UCSD-AML1 (cell line): ENCODE data around the gene VPS18.

ENCODE experiments used
- DNase-seq: peaks from one replicate; lab custom pipeline; 2025; ENCODE audit not compliant: unreplicated experiment; lab: John Stamatoyannopoulos, UW

Gene VPS18

DNA sequence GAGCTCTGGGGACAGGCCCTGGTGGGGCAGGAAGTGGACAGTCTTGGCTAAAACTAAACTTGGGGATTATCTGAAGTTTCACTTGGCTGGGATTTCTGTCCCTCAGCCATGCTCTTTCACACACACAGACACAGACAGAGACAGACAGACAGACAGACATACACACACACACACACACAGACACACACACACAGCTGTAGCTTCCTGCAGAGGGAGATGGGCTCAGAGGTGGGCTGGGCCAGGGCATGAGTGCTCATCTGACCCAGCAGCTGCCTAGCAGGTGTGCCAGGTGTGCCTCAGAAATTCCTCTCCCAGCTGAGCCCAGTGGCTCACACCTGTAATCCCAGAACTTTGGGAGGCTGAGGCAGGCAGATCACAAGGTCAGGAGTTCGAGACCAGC lies 23.5 kb upstream of the VPS18 start:
- no peak for DNase-seq

DNA sequence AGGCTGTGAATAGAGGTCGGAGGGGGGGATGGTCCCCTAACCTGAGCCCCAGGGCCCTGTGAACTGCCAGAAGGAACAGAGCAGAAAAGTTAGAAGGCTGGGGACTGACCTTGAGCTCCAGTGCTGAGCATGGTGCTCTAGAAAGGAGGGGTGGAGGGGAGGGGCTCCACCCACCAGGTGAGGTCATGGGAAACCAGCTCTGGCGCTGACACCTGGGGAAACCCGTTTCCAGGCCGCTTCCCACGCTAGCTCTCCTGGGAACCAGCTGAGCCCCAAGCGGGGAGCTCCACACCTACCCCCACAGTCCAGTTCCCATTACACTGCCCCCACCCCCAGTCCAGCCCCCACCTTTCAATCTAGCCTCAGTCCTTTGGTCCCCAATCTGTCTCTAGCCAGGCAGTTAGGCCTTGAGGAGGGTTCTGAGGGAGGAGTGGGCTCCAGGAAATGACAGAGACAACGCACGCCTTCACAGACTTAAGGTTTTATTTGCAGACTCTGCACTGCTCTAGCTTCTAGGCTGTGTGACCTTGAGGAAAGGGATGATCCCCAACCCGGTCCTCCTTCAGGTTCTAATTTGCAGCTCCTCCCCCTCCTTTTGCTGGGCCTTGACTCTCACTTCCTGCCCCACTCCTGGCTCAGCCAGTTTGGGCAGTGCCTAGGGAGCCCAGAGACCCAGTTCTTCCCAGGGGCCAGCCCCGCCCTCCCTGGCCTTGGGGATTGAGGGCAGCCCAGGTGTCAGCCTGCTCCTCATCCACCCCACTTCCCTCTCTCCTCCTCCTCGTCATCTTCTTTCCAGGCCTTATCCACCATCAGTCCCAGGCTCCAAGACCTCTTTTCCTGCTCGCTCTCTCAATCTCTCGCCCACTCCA lies 22.3 kb upstream of the VPS18 start:
- DNase-seq, result no peak

DNA sequence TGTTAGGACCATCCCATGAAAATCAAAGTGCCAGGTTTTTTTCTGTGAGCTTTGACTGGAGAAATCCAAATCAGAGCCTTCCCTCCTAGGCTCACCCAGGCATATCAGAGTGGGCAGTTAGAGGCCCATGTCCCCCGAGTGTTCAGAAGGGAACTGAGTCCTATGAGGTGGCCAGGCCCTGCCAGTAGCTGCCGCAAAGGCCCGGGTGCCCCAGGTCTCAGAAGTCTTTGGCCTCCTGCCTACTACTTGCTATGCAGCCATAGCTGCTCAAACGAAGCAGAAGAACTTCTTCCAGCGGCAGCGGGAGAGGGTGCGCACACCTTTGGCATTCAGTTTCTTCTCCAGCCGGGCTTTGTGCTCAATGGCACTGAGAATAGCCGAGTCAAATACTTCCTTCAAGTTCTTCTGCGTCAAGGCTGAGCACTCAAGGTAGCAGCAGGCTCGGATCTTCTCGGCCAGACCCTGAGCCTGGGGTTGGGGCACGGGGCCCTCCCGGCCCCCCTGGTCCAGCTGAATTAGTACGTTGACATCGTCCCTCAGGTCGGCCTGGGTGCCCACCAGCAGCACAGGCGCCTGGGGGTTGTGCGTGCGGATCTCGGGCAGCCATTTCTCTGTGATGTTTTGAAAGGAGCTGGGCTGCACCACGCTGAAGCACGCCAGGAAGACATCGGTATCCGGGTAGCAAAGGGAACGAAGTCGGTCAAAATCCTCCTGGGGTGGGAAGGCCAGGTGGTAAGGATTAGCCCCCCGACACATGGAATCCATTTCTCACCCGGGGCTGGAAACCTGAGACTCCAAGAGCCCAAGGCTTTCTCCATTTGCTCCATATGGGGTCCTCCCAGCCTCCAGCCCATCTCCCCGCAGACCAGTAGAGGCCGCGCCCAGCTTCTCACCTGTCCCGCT lies 21.2 kb upstream of the VPS18 start:
- DNase-seq, result no peak

DNA sequence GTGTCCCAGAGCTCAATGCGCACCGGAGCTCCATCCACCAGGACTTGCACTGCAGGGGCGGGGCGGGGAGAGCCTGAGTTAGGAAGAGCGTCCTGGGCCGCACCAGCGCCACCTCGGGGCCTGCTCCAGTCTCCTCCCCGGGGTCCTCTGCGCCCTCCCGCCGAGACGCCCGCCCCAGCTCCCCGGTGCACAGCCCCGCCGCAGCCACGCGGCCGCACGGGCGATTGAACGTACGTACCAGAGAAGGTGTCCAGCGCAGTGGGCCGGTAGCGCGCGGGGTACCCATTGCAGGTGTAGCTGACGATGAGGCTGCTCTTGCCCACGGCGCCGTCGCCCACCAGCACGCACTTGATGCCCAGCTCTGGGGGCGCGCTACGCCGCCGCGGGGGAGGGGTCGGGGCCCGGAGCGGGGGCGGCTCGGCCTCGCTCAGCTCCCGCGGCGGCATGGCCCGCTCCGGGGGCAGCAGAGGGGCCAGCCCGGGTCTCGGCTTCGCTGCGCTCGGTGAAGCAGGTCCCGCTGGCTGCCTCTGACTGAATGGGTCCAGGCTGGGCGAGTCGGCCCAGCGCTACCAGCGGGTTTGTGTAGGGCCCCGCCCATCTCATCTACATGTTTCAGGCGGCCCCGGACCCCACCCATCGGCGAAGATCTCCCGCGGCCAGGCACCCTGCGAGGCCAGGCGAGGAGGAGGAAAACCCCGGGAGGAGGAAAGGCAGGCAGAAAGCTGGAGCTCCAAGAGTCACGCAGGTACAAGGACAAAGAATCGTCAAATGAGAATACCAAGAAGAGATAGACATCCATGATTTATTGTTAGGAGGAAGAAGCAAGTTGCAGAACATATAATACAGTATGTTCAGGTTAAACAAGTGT lies 20.3 kb upstream of the VPS18 start, which contains the start of gene RHOV:
Gene RHOV, minus strand, starts transcription at position 541 of the 868 bp plus-strand sequence. Its CDS starts 95 bp downstream, at position 446.
- peak; percentile 68 for DNase-seq

DNA sequence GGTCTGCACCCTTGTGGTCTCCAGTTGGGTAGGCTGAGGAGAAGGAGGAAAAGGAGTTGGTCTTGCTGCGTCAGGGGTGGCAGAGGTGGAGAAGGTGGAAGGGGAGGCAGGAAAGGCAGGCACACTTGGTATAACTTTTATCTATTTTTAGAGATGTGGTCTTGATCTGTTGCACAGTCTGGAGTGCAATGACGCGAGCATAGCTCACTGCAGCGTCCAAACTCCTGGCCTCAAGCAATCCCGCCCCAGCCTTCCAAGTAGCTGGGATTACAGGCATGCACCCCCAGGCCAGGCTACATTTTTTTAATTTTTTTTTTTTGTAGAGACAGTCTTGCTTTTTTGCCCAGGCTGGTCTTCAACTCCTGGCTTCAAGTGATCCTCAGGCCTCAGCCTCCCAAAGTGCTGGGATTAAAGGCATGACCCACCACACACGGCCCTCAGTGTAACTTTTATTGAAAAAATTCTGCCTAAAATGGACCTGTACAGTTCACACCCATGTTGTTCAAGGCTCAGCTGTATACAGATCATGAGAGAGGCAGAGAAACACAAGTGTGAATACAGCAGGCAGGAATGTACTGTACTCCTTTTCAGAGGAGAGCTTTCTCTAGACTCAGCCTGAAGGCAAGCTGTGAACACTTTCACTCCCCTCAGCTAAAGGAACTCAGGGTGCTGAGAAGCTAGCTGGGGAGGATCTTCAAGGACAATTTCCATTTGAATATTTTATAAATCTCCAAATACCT lies 18.1 kb upstream of the VPS18 start:
- DNase-seq, result no peak

DNA sequence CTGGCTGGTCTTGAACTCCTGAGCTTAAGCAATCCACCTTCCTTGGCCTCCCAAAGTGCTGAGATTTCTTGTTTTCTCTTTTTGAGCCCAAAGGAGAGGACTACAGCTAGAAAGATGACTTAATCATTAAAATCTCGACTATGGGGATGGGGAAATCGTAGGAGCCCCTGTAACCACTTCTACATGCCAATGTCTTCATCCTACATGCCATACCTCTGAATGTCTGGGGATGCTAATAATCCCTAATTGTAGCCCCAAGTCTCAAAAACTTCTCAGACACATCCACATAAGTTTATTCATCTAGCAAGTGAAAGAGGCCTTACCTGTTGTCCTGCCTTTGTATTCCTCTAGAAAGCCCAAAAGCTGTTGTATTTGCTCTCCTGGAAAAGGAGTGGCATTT lies 16.6 kb upstream of the VPS18 start:
- DNase-seq, result no peak

DNA sequence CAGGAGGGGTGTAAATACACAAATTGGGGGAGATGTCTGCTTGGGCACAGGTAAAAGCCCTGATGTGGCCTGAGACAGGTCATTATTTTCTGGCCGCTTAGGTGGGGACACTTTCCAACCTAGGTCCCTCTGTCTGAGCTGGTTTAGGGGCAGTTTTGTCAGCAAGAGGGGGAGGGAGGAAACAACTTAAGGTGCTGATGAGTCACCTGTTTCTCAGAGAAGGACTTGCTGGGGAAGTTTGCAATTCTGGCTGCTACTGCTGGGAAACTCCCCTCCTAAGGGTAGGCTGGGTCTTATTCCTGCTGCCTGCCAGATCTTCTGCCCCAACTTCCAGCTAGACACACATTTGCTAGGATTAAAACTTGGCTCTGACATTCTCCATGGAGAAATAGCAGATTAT lies 15.5 kb upstream of the VPS18 start:
- DNase-seq, result no peak

DNA sequence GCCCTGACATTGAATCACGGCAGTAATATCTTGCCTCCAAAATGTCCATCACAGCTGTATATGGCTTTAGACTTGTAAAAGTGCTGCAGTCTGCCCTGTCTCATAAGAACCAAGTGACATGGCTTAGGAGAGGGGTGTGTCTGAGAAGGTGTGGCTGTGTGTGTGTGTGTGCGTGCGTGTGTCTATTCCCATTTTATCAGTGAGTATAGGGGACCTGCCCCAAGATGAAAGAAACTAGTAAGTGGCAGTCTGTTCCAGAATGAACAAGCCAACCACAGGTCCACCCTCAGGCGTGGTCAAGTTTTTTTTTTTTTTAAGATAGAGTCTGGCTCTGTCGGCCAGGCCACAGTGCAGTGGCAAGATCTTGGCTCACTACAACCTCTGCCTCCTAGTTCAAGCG lies 14.6 kb upstream of the VPS18 start:
- no peak for DNase-seq

DNA sequence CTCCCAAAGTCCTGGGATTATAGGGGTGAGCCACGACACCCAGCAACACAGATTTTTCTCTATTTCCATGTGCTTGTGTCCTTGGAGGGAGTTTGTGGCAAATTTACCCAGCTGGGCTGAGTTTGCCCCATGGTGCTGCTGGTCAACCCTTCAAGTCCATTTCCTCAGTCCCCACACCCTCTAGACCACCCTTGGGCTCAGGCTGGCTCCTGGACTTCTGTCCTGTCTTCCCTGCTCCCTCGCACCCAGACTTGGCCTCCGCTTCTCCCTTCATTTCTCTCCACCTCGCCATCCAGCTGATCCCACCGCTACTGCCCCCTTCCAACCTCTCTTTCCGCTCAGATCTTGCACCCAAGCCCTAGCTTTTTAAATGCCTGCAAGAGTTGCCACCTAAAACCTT lies 12.9 kb upstream of the VPS18 start:
- DNase-seq, result no peak

DNA sequence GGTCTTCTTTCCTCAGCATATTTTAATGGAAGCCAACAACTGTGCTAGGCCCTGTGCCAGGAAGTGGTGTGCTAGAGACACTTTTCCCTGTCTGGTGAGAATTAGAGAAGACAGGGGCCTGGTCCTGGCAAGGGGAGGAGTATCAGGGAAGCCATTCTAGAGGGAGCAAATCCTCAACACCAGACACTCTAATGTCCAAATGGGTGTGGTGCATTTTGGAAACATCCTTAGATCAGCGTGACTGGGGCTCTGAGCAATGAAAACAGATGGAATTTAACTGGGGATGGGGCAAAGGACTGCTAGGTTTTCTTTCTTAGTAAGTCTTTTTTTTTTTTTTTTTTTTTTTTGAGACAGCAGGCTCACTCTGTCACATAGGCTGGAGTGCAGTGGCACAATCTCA lies 7.7 kb upstream of the VPS18 start:
- DNase-seq, result no peak

DNA sequence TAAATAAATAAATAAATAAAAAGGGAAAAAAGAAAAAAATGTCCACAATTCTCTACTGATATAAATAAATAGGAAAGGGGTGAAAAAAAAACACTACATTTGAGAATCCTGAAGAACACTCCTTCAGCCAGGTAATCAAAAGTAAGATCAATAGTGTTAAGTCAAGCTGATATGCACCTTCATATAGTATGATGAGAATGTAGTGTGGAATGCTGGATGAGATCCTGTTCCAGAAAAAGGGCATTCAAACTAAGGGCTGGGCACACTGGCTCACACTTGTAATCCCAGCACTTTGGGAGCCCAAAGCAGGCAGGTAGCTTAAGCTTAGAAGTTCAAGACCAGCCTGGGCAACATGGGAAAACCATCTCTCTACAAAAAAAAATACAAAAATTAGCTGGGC lies 5.1 kb upstream of the VPS18 start:
- DNase-seq, result no peak

DNA sequence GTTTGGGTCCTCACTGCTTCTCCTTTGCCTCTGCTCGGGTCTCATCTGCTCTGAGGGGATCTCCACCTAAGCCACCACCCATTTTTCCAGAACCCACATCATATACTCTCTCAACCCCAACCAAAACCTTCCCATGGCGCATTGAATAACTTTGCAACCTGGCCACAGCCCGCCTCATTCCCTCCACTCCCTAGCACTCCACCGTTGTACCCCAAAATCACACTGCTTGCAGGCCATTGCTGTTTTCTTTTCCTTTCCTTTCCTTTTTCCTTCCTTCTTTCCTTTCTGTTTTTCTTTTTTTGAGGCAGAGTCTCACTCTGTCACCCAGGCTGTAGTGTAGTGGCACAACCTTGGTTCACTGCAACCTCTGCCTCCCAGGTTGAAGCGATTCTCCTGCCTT lies 3.1 kb upstream of the VPS18 start:
- DNase-seq, result no peak

DNA sequence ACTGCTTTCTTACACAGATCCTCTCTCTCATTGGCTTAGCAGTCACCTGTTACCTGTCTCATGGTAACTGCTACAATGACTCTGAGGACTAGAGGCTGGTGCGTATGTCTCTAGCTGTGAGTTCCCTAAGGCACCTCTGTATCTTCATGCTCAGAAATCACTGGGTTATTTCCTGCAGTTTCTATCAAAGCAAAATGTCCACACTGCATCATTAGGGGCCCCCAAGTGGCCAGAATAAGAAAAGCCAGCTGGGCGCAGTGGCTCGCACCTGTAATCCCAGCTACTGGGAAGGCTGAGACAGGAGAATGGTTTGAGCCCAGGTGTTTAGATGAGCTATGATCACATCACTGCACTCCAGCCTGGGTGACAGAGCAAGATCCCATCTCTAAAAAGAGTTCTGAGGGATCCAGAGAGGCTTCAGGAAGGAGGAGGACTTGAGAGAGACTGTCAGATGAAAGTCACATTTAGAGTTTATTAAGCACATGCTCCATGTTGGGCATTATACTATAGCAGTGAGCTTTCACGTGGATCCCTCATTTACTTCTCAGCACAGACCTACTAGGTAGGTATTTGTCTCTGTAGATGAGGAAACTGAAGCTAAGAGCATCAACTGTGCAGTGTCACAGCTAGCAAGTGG lies 2.3 kb upstream of the VPS18 start:
- peak; percentile 45 for DNase-seq

DNA sequence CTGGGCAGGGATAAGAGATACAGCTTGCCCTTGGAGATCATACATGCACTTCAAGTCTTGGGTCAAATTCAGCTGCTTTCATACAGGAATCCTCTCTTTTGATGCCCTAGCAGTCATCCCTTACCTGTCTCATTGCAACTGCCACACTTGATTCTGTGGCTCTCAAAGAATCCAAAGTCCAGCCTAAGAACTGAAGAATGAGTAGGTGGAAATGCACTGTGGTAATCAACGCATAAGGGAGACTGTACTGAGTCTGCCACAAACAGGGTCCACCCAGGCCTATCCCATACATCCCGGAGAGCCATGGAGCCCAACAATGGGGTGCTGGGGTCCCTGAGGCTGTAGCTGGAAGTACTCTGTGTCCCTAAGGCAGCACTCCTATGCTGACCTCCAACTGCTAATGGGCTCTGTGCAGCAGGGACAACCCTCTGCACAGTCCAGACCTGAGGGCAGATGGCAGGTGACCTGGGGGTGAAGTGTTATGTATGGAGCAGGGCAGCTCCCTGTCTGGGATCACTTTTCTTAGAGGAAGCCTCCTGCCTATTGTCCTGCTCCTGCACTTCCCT lies 1.7 kb upstream of the VPS18 start:
- no peak for DNase-seq

DNA sequence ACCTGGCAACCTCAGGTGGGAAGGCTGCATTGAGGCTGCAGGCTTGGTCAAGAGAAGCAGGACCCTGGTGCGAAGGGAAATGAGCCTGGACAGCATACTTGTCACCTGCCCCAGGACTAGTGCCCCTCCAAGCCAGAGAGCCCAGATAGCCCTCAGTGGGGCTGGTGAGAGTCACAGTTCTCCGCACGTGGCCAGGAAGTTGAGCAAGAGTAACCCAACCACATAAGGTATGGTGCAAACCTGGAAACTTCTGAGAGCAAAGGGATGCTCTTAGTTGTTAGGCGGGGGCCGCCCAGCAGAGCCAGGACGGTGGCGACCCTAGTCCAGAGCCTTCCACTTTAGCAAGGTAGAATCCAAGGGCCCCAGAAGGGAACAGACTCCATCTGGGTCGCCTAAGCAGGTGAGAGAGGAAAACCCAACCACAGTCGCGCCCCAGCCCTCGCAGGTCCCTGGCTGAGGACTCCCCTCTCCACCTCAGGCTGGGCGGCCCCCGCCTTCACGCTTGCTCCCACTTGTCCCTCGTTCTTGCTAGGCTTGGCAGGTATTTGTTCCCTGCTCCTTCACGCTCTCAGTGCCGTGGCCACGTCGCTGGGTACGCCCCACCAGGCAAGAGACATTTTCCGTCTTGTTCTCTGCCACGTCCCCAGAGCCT lies 1.1 kb upstream of the VPS18 start:
- no peak for DNase-seq

DNA sequence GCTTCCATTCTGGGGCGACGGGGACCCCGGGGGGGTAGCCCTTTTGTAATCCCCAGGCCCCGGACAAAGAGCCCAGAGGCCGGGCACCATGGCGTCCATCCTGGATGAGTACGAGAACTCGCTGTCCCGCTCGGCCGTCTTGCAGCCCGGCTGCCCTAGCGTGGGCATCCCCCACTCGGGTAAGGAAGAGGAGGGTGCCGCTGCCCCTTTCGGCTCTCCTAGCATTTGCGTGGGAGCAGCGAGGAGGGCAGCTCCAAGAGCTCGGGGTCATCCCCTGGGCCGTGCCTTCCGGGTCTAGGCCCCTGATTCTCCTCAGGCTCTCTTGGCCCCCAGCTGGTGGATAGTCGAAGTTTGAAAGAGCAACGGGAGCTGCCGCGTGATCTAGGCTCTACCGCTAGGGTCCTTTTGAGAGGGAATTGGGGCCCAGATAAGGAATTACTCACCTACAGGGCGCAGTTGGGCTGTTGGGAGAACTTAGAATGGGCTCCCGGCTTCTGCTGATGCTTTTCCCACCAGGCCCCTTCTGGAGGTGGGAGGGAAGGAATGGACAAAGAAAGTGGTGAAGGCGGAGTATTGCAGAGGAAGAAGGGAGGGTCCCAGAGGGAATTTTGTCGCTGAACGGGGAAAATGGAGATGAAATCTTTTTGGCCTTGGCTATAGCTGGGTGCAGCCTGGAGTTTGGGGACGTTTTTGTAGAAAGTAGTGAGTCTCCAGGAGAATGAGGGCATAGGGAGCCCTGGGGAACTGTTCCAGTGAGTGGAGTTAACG lies 615 bp downstream of the VPS18 start:
- peak; percentile 73 for DNase-seq

DNA sequence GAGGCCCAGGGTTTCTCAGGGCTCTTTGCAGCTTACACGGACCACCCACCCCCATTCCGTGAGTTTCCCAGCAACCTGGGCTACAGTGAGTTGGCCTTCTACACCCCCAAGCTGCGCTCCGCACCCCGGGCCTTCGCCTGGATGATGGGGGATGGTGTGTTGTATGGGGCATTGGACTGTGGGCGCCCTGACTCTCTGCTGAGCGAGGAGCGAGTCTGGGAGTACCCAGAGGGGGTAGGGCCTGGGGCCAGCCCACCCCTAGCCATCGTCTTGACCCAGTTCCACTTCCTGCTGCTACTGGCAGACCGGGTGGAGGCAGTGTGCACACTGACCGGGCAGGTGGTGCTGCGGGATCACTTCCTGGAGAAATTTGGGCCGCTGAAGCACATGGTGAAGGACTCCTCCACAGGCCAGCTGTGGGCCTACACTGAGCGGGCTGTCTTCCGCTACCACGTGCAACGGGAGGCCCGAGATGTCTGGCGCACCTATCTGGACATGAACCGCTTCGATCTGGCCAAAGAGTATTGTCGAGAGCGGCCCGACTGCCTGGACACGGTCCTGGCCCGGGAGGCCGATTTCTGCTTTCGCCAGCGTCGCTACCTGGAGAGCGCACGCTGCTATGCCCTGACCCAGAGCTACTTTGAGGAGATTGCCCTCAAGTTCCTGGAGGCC lies 5.4 kb downstream of the VPS18 start:
- no peak for DNase-seq
